Esophagus muscularis mucosa (tissue), 4 donors: ENCODE measurements around the gene ZNF217. TPM values are rescaled to one million over a fixed set of nuclear protein-coding genes. Genes with fewer than 3 reads are reported as not detected.
"Not testable (repeated sequence)": the region's sequence is repeated elsewhere in the genome, so short reads cannot be mapped to it uniquely, and the experiment has no call there.

Experiments used
- DNase-seq: peaks from one replicate; pipeline ENCODE4 v3.0.0-alpha.2; 2017; ENCODE audit errors: extremely low spot score
- H3K27ac ChIP-seq, 4 donors: fragments of 200-600 bp; sonication (generic); replicated peaks in 1 of 4; 1 replicate in 3 of 4; 2 replicates in 1 of 4; pipeline ENCODE4 v1.5.1; 2016 to 2019; ENCODE audit warnings: mild to moderate bottlenecking in 1 of 4
- H3K27me3 ChIP-seq, 4 donors: fragments of 200-600 bp; sonication (generic); one replicate each; pipeline versions ENCODE4 v1.5.1 to v1.6.0; 2016 to 2019
- H3K36me3 ChIP-seq, 4 donors: fragments of 200-600 bp; sonication (generic); one replicate each; pipeline ENCODE4 v1.5.1; 2016 to 2019
- H3K4me1 ChIP-seq, 4 donors: fragments of 200-600 bp; sonication (generic); one replicate each; pipeline ENCODE4 v1.5.1; 2016 to 2019
- H3K4me3 ChIP-seq, 4 donors: fragments of 200-600 bp; sonication (generic); 1 replicate in 2 of 4; 2 replicates in 2 of 4; pipeline ENCODE4 v1.5.1; 2016 to 2019; ENCODE audit warnings: mild to moderate bottlenecking in 4 of 4, moderate library complexity in 1 of 4
- H3K9me3 ChIP-seq, 4 donors: fragments of 200-600 bp; sonication (generic); 1 replicate in 3 of 4; 2 replicates in 1 of 4; pipeline ENCODE4 v1.5.1; 2016 to 2019
- CTCF ChIP-seq, 3 experiments: fragments of 200-600 bp in 2 of 3; fragments of 450-650 bp in 1 of 3; sonication (generic) in 2 of 3; IDR thresholded peaks; one replicate each; pipeline ENCODE4 v1.5.1; 2017 to 2019; ENCODE audit warnings: antibody characterized with exemption in 3 of 3, mild to moderate bottlenecking in 2 of 3, moderate library complexity in 1 of 3
- EP300 ChIP-seq: sonication (generic); formaldehyde crosslinking; IDR thresholded peaks from one replicate; pipeline ENCODE4 v1.6.1; 2017; ENCODE audit warnings: antibody characterized with exemption
- POLR2A ChIP-seq: fragments of 450-650 bp; IDR thresholded peaks from one replicate; pipeline ENCODE4 v1.6.1; 2017; ENCODE audit warnings: antibody characterized with exemption, moderate library complexity, mild to moderate bottlenecking, low read depth
- POLR2AphosphoS5 ChIP-seq, 2 donors: sonication (generic); formaldehyde crosslinking; IDR thresholded peaks; one replicate each; pipeline ENCODE4 v1.6.1; 2017; ENCODE audit warnings: antibody characterized with exemption in 2 of 2
- WGBS: methylation state at CpG from one replicate; pipeline ENCODE4 v1.1.5; 2018; 5-methylcytosine and 5-hydroxymethylcytosine counted together
- intact Hi-C: fragments of 100-400 bp; cut with DNase I; formaldehyde crosslinking; loops from one replicate; pipeline ENCODE4 v1.15.1; 2023
- total RNA-seq, 4 donors: library from RNA; depleted of rRNA; stranded (reverse); fragments of >200 nt; gene quantifications; one replicate each; pipeline versions ENCODE4 v1.1.0 to v1.2.1, GENCODE V29; 2016

Gene ZNF217
- total RNA-seq, 4 donors from 2014 or later = 15.4 to 27.3 (median 18.6) TPM

DNA sequence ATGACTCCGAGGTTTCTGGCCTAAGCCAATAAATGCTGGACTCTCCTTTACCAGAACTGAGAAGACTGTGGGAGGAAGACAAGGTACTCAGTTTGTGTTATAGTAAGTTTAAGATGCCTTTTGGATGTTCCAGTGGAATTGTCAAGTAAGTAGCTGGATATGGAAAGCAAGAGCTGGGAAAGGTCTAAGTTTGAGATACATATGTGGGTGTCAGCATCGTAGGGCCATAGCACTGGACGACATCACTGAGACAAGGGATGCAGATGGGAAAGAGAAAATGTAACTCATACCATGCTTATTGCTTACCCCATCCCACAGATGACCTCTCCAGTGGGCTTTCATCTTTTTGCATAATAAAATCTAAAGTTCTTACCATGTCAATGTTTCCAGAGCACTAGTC is 45.5 kb upstream of the ZNF217 start:
- no peaks in the 10 kb centered on the region for H3K36me3 ChIP-seq
- intact Hi-C loops = no loop called here
- TF ChIP-seq POLR2A = no peak
- no peak for TF ChIP-seq POLR2AphosphoS5 (IDR thresholded peaks at IDR 0.05)
- no peak for TF ChIP-seq EP300
- TF ChIP-seq CTCF (IDR thresholded peaks at IDR 0.05) = no peak
- H3K4me1 ChIP-seq = peaks cover 13 to 18% (median 15%) of the 10 kb centered on the region in 4 donors
- no peak overlapping the region for H3K4me3 ChIP-seq
- no peak overlapping the region for H3K27ac ChIP-seq
- no peak for DNase-seq
- 87% methylated on average over 3 of the region's 3 CpGs for WGBS
- H3K27me3 ChIP-seq = no peaks in the 10 kb centered on the region
- no peaks in the 10 kb centered on the region for H3K9me3 ChIP-seq

DNA sequence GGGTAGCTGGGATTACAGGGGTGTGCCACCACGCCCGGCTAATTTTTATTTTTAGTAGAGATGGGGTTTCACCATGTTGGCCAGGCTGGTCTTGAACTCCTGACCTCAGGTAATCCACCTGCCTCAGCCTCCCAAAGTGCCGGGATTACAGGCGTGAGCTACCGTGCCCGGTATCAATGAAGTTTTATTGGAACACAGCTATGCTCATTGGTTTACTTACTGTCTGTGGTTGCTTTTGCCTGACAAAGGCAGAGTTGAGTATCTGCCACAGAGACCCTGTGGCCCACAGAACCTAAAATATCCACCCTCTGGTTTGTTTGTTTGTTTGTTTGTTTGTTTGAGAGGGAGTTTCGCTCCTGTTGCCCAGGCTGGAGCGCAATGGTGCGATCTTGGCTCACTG is 43.7 kb upstream of the ZNF217 start:
- intact Hi-C loops, H3K27me3 ChIP-seq, H3K4me1 ChIP-seq, H3K27ac ChIP-seq, H3K9me3 ChIP-seq, H3K4me3 ChIP-seq, DNase-seq, H3K36me3 ChIP-seq: not testable (repeated sequence)
- 95% methylated on average over 9 of the region's 9 CpGs for WGBS

- H3K27me3 ChIP-seq = no peaks in the 10 kb centered on the region
These were observed 43.0 kb upstream of the ZNF217 start for GRCh38 chr20:53636540-53637097.

DNA sequence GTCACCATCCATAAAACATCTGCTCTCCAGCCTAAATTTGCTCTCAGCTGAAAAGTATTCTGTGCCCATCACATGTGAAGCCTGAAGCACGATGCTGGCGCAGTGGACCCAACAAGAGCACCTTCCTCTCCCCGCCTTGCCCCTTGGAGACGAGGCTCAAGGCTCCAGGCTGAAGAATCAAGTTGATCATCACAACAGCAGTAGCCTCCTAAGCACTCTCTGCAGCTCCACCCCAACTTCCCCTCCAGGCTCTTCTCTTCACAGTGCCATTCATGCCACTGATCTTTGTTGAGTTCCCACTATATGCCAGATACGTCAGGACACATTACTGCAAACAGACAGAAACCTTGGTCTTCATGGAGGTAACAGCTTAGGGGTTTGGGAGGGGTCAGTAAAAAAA is 41.6 kb upstream of the ZNF217 start:
- H3K27me3 ChIP-seq = no peaks in the 10 kb centered on the region

More at GRCh38 chr20:53636540-53637097, 43.0 kb upstream of the ZNF217 start:
- no peak for TF ChIP-seq CTCF (IDR thresholded peaks at IDR 0.05)
- TF ChIP-seq POLR2A = no peak
- TF ChIP-seq EP300 = no peak
- TF ChIP-seq POLR2AphosphoS5 (IDR thresholded peaks at IDR 0.05) = no peak
- intact Hi-C loops = no loop called here
- H3K9me3 ChIP-seq = no peaks in the 10 kb centered on the region
- no peak for DNase-seq
- H3K36me3 ChIP-seq = no peaks in the 10 kb centered on the region
- H3K27ac ChIP-seq = no peak overlapping the region
- no peaks in the 10 kb centered on the region for H3K4me1 ChIP-seq
- no peak overlapping the region for H3K4me3 ChIP-seq
- WGBS = 75% methylated on average over 2 of the region's 2 CpGs

More for the DNA sequence above, 41.6 kb upstream of the ZNF217 start:
- Histone ChIP-seq H3K4me1 (no peaks in the 10 kb centered on the region), H3K9me3 (no peaks in the 10 kb centered on the region), H3K36me3 (no peaks in the 10 kb centered on the region), H3K27ac (no peak overlapping the region), H3K4me3 (no peak overlapping the region)
- 85% methylated on average over 5 of the region's 5 CpGs for whole genome bisulfite sequencing
- intact Hi-C loops = no loop called here
- TF ChIP-seq CTCF (IDR thresholded peaks at IDR 0.05) (no peak), POLR2AphosphoS5 (IDR thresholded peaks at IDR 0.05) (no peak), EP300 (no peak)
- DNase-seq = no peak
